ENCODE measurements around the gene IGSF21. TPM values are rescaled to one million over a fixed set of nuclear protein-coding genes. Genes with fewer than 3 reads are reported as not detected.

IGSF21 gene
- total RNA-seq, 1 experiment from 2014 or later = 5.2 TPM

DNA sequence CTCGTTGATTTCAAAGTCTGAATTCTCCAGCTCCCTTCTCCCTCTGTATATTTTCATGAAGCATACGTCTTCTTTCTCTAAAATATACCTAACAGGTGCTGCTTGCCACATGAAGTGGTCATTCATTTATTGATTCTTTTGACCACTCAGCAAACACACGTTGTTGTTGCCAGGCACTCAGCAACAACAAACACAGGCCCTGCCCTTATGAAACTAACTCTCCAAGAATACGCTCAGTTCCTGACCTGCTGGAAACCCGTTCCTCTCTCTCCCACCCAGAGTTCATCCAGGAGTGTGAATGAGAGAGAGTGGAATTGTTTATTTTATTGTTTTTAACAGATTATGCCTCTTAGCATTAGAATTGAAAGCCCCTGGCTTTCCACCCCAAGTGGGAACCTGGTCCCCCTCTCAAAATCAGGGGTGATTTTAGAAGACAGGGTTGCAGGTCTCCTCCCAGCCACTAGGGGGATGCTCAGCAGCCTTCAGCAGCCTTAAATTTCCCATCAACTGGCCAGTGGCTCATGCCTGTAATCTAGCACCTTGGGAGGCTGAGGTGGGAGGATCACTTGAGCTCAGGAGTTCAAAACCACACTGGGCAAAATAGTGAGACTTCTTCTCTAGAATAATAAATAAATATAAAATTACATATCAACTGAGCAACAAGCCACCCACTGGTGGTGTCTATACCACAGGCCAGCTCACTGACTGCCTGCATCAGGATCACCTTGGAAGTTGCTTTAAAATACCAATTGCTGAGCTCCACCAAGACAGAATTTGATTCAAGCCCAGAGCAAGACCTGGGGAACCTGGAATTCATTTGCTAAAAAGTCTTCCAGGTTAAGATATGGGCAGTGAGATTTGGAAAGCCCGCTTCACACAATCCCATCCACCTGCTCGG is 192.1 kb downstream of the IGSF21 start:
- Histone ChIP-seq H3T11ph (ENCODE audit: low read length) (no peak overlapping the region), H3K9me3 (ENCODE audit: control insufficient read depth, low read depth, low read length) (no peaks in the 10 kb centered on the region), H3K14ac (ENCODE audit: insufficient read depth, low read length) (no peak overlapping the region), H3K23ac (ENCODE audit: insufficient read length, low read depth, low read length) (no peak overlapping the region), H4K20me1 (ENCODE audit: control insufficient read depth, insufficient read depth, insufficient read length) (no peaks in the 10 kb centered on the region), H3K27ac (ENCODE audit: insufficient read length, low read depth, low read length) (peak overlapping the region; percentile 94), H2AFZ (ENCODE audit: low read length) (no peak overlapping the region), H3K27me3 (ENCODE audit: insufficient read depth, low read length) (no peaks in the 10 kb centered on the region), H3K4me2 (ENCODE audit: insufficient read depth, insufficient read length, low read length) (no peak overlapping the region), H3K79me1 (ENCODE audit: insufficient read depth, low read depth, low read length, poor library complexity, severe bottlenecking) (no peaks in the 10 kb centered on the region), H3K56ac (ENCODE audit: insufficient read length, low read depth, low read length) (no peak overlapping the region), H2BK15ac (ENCODE audit: low read depth, low read length) (no peak overlapping the region), H3K18ac (ENCODE audit: insufficient read length, low read depth, low read length) (peak overlapping the region; percentile 56), H4K91ac (ENCODE audit: insufficient read length, low read depth, low read length) (no peak overlapping the region), H4K5ac (ENCODE audit: insufficient read length, low read depth, low read length) (no peak overlapping the region), H2BK5ac (ENCODE audit: insufficient read length, low read length) (no peak overlapping the region), H3K4ac (ENCODE audit: low read depth, low read length) (no peak overlapping the region; the same call in 1 of the 2 replicates), H2BK20ac (ENCODE audit: low read depth, low read length, poor library complexity, severe bottlenecking) (no peak overlapping the region), H3K79me2 (ENCODE audit: insufficient read depth, low read length) (no peaks in the 10 kb centered on the region), H3K4me1 (ENCODE audit: insufficient read depth, low read length) (peaks cover 26% of the 10 kb centered on the region), H3K9ac (ENCODE audit: extremely low read depth, insufficient read length, low read length) (no peak overlapping the region), H4K8ac (replicated peaks; ENCODE audit: insufficient read length, low read depth, low read length) (no peak overlapping the region), H2BK12ac (ENCODE audit: insufficient read length, low read depth, low read length) (no peak overlapping the region), H3K23me2 (ENCODE audit: insufficient read length, low read depth, low read length, poor library complexity, severe bottlenecking) (no peaks in the 10 kb centered on the region), H2AK5ac (ENCODE audit: insufficient read length, low read length) (no peak overlapping the region), H2BK120ac (ENCODE audit: low read depth, low read length, poor library complexity, severe bottlenecking) (no peak overlapping the region)
- Mint-ChIP-seq H3K36me3 (ENCODE audit: insufficient read depth in 1 of 3, low read depth in 3 of 3) (peaks cover 0 to 11% (median 11%) of the 10 kb centered on the region in 3 experiments; a peak in 5 of 7 replicates), H3K9me3 (peaks cover 0 to 9% of the 10 kb centered on the region in 2 experiments; a peak in 3 of 5 replicates), H3K27me3 (ENCODE audit: low read depth) (no peaks in the 10 kb centered on the region), H3K4me3 (no peak overlapping the region; a peak in 1 of 5 replicates), H3K27ac (peak overlapping the region; percentile 56 to 99 (median 90); a peak in 6 of 7 replicates), H3K4me1 (peaks cover 48 to 54% of the 10 kb centered on the region in 2 experiments)
- TF ChIP-seq, protein P1, sequence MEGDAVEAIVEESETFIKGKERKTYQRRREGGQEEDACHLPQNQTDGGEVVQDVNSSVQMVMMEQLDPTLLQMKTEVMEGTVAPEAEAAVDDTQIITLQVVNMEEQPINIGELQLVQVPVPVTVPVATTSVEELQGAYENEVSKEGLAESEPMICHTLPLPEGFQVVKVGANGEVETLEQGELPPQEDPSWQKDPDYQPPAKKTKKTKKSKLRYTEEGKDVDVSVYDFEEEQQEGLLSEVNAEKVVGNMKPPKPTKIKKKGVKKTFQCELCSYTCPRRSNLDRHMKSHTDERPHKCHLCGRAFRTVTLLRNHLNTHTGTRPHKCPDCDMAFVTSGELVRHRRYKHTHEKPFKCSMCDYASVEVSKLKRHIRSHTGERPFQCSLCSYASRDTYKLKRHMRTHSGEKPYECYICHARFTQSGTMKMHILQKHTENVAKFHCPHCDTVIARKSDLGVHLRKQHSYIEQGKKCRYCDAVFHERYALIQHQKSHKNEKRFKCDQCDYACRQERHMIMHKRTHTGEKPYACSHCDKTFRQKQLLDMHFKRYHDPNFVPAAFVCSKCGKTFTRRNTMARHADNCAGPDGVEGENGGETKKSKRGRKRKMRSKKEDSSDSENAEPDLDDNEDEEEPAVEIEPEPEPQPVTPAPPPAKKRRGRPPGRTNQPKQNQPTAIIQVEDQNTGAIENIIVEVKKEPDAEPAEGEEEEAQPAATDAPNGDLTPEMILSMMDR (conservative IDR thresholded peaks at IDR 0.05) = peak; percentile 89
- WGBS (ENCODE audit: extremely low coverage, insufficient read length, low lambda C conversion rate) = no CpG with 5 or more reads among the region's 7 CpGs
- peak; percentile 74 for DNase-seq

Measured in H9 (cell line).